Colonic mucosa (tissue), 4 donors: ENCODE results near the gene MESD. TPM values are rescaled to one million over a fixed set of nuclear protein-coding genes. Genes with fewer than 3 reads are reported as not detected.
"Not testable (repeated sequence)": the region's sequence is repeated elsewhere in the genome, so short reads cannot be mapped to it uniquely, and the experiment has no call there.

ENCODE experiments used
- DNase-seq: peaks from one replicate; pipeline ENCODE4 v3.0.0-alpha.2; 2020
- H3K27ac ChIP-seq: fragments of 200-600 bp; one replicate; pipeline ENCODE4 v1.8.0; 2021
- H3K27me3 ChIP-seq: fragments of 200-600 bp; one replicate; pipeline ENCODE4 v1.8.0; 2021
- H3K36me3 ChIP-seq: fragments of 200-600 bp; one replicate; pipeline ENCODE4 v1.8.0; 2021
- H3K4me1 ChIP-seq: fragments of 200-600 bp; one replicate; pipeline ENCODE4 v1.8.0; 2021; ENCODE audit warnings: mild to moderate bottlenecking
- H3K4me3 ChIP-seq: fragments of 200-600 bp; one replicate; pipeline ENCODE4 v1.8.0; 2021
- H3K9ac ChIP-seq, 2 donors: one replicate each; pipeline ENCODE4 v1.7.0; 2013; ENCODE audit warnings: control low read depth in 2 of 2, low read depth in 2 of 2, low read length in 2 of 2
- H3K9me3 ChIP-seq: fragments of 200-600 bp; one replicate; pipeline ENCODE4 v1.8.0; 2021
- intact Hi-C: fragments of 100-400 bp; cut with DNase I; formaldehyde crosslinking; loops from one replicate; pipeline ENCODE4 v1.14.1; 2022
- total RNA-seq, 2 donors: library from RNA; stranded (reverse); fragmentation: NEBNext Ultra II Directional in 1 of 2; extraction: Animal tissue kit (Norgen Biotek cat#: 25700) in 1 of 2; gene quantifications; one replicate each; pipeline ENCODE4 v1.2.1, GENCODE V29; 2021
- TF ChIP-seq, protein P1 (sequence below): fragments of 200-600 bp; IDR thresholded peaks from one replicate; pipeline ENCODE4 v1.8.0; 2022; ENCODE audit warnings: antibody characterized with exemption, mild to moderate bottlenecking
- donor health status: healthy.
- donor health status: DM: no; HTN: no; CAD: no.
- donor health status: DM: no; HTN: no; CAD: no.

The MESD gene
- total RNA-seq, 2 donors from 2014 or later: 20.4 to 26.1 TPM

DNA sequence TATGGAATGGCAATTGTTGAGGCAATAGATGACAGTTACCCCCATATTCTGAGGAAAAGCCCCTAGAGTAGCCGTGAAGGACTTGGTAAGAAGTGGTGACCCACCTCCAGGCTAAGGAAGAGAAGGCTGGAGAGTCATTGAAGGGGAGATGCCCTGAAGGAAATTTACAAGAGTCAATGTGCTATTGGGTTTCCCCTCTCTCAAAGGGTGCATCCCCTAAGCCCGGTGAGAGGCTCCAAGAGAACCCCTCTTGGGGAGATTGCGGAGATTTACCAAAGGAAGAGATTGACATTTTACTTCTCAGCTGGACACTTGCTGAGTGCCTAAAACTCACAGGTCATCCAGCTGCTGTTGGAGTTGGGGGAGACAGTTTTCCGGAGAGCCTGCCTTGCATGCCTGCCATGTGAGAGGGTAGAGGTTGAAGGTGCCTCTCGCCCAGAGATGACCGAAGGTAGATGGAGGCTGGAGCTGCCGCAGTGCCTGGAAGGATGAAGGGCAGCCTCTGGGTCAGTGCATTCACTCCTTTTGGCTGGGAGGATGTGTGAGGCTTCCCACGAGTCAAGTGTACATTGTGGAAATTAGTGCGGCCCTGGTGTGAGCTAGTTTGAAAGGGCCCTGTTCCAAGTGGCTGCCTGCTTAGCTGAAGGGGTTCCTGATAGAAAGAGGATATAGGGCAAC is 30.7 kb downstream of the MESD start:
- no peaks in the 10 kb centered on the region for H3K36me3 ChIP-seq
- no peak overlapping the region for H3K27ac ChIP-seq
- TF ChIP-seq, protein P1, sequence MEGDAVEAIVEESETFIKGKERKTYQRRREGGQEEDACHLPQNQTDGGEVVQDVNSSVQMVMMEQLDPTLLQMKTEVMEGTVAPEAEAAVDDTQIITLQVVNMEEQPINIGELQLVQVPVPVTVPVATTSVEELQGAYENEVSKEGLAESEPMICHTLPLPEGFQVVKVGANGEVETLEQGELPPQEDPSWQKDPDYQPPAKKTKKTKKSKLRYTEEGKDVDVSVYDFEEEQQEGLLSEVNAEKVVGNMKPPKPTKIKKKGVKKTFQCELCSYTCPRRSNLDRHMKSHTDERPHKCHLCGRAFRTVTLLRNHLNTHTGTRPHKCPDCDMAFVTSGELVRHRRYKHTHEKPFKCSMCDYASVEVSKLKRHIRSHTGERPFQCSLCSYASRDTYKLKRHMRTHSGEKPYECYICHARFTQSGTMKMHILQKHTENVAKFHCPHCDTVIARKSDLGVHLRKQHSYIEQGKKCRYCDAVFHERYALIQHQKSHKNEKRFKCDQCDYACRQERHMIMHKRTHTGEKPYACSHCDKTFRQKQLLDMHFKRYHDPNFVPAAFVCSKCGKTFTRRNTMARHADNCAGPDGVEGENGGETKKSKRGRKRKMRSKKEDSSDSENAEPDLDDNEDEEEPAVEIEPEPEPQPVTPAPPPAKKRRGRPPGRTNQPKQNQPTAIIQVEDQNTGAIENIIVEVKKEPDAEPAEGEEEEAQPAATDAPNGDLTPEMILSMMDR: no peak
- no peak for DNase-seq
- no peak overlapping the region for H3K4me3 ChIP-seq
- no peaks in the 10 kb centered on the region for H3K9me3 ChIP-seq
- no peaks in the 10 kb centered on the region for H3K27me3 ChIP-seq
- no peak overlapping the region for H3K9ac ChIP-seq
- intact Hi-C loops: no loop called here
- H3K4me1 ChIP-seq: no peaks in the 10 kb centered on the region

DNA sequence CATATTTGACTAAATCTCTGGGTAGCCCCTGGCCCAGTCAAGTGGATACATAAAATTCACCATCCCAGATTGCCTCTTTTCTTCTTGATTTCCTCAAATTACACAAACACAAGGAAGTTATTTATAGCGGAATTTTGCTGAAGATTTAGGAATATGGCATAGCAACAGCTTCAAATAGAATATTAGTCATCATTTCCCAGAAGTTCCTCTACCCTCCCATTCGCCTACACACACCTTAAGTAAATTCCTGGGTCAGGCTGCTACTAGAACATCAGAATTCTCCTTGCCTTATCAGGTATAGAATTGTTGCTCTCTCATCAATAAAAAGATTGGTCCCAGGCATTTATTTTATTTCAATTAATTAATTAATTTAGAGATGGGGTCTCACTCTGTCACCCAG is 31.6 kb downstream of the MESD start:
- TF ChIP-seq, protein P1: no peak
- Histone ChIP-seq H3K27me3 (no peaks in the 10 kb centered on the region), H3K36me3 (no peaks in the 10 kb centered on the region), H3K27ac (no peak overlapping the region), H3K9ac (no peak overlapping the region), H3K4me1 (no peaks in the 10 kb centered on the region), H3K4me3 (no peak overlapping the region), H3K9me3 (no peaks in the 10 kb centered on the region)
- DNase-seq: no peak
- intact Hi-C loops: no loop called here

DNA sequence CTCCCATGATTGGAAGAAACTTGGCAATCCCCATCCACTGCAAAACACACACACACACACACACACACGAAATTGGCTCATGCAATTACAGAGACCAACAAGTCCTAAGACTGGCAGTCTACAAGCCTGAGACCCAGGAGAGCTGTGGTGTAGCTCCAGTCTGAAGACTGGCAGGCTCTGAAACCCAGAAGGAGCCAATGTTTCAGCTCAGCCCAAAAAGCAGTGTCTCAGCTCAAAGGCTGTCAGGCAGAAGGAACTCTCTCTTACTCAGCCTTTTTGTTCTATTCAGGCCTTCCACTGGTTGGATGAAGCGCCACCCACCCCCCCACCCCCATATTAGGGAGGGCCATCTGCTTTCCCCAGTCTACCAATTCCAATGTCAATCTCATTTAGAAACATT is 32.1 kb downstream of the MESD start:
- intact Hi-C loops: no loop called here
- H3K36me3 ChIP-seq: no peaks in the 10 kb centered on the region
- TF ChIP-seq, protein P1: no peak

DNA sequence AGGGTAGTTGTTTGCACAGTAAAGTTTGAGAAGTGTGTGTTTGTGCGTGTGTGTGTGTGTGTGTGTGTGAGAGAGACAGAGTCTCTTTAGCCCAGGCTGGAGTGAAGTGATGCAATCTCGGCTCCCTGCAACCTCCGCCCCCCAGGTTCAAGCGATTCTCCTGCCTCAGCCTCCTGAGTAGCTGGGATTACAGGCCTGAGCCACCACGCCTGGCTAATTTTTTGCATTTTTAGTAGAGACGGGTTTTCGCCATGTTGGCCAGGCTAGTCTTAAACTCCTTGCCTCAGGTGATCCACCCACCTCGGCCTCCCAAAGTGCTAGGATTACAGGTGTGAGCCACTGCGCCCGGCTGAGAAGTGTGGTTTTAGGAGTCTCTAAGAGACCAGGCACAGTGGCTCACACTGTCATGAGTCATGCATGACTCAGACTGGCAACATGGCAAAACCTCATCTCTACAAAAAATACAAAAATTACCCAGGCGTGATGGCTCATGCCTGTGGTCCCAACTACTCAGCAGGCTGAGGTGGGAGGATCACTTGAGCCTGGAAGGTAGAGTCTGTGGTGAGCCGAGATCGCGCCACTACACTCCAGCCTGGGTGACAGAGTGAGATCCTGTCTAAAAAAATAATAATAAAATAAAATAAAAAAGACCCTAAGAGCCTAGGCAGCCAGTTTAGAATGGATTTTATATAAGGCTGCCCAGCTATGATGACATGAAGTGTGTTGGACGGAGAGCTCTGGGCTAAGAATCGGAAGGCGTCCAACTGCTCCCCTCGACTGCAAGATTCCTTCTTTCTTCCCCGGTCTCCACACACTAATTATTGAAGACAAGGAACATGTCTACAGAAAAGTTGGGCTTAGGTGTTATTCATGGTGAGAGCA is 33.8 kb downstream of the MESD start:
- H3K36me3 ChIP-seq, intact Hi-C loops: not testable (repeated sequence)

More for the DNA sequence above, 32.1 kb downstream of the MESD start:
- Histone ChIP-seq H3K9me3 (no peaks in the 10 kb centered on the region), H3K27ac (no peak overlapping the region), H3K4me1 (no peaks in the 10 kb centered on the region), H3K4me3 (no peak overlapping the region), H3K27me3 (no peaks in the 10 kb centered on the region), H3K9ac (no peak overlapping the region)
- no peak for DNase-seq

DNA sequence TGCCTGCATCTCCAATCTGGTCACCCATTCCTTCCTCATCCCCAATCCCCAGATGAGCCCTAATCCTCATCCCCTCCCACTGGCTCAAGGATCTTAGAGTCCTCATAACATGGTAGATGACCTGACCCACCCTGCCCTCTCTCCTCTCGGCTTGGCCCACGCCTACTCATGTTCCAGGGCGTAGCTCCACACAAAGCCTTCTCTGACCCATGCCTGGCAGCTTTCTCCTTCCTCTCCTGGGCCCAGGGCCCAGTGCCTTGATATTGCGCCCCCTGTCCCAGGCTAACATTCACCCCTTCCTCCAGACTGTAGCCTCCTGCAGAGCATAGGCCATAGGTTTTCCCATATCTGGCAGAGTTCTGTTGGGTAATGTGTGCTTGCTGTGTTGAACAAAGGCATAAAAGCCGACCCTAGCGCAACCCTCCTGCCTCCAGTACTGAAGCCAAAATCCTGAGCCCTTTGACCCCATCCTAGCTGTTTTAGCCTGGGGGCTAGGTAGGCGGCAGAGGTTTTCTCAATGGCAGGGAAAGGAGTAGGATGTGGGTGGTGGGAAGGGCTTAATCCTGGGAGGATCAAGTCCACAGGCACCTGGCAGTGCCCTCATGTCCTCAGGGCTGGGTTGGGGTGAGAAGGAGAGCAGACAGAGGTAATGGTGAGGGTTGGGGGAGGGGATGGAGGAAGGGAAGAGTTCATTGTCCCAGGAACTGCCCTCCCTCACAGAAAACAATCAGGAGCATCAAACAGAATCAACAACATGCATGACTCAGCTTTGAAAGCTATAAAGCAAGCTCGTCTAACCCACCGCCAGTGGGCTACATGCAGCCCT is 35.5 kb downstream of the MESD start:
- intact Hi-C loops: no loop called here
- no peak overlapping the region for H3K9ac ChIP-seq
- no peaks in the 10 kb centered on the region for H3K36me3 ChIP-seq

More for the DNA sequence above, 33.8 kb downstream of the MESD start:
- not testable (repeated sequence) for H3K27ac ChIP-seq, H3K9me3 ChIP-seq, H3K9ac ChIP-seq, DNase-seq, H3K4me3 ChIP-seq, H3K4me1 ChIP-seq, H3K27me3 ChIP-seq

More for the DNA sequence above, 35.5 kb downstream of the MESD start:
- Histone ChIP-seq H3K27me3 (no peaks in the 10 kb centered on the region), H3K27ac (no peak overlapping the region), H3K9me3 (no peaks in the 10 kb centered on the region), H3K4me1 (no peaks in the 10 kb centered on the region), H3K4me3 (no peak overlapping the region)
- TF ChIP-seq, protein P1: no peak
- no peak for DNase-seq
